ENCODE results near the gene COG7.
"Not testable (repeated sequence)": the region's sequence is repeated elsewhere in the genome, so short reads cannot be mapped to it uniquely, and the experiment has no call there.

COG7 gene

GRCh38 chr16:23469814-23470213, 16.8 kb upstream of the COG7 start:
- peak; percentile 24 for DNase-seq (ENCODE audit: low spot score)

- peak; percentile 47 for DNase-seq (ENCODE audit: low spot score)
Measured at GRCh38 chr16:23466162-23466885, 13.3 kb upstream of the COG7 start.

- no peak for DNase-seq (ENCODE audit: low spot score)
Measured at GRCh38 chr16:23465179-23465578, 12.2 kb upstream of the COG7 start.

GRCh38 chr16:23464196-23464595, 11.2 kb upstream of the COG7 start:
- no peak for DNase-seq (ENCODE audit: low spot score)

GRCh38 chr16:23462994-23463393, 10.0 kb upstream of the COG7 start:
- peak; percentile 88 for DNase-seq (ENCODE audit: low spot score)

GRCh38 chr16:23453338-23454052, 506 bp upstream of the COG7 start:
- no peak for DNase-seq (ENCODE audit: low spot score)

GRCh38 chr16:23452221-23452571, 793 bp downstream of the COG7 start:
- DNase-seq (ENCODE audit: low spot score), result no peak

- DNase-seq (ENCODE audit: low spot score), result no peak
Measured at GRCh38 chr16:23448392-23448791, 4.6 kb downstream of the COG7 start.

GRCh38 chr16:23437542-23437941, 15.4 kb downstream of the COG7 start:
- not testable (repeated sequence) for DNase-seq (ENCODE audit: low spot score)

- DNase-seq (ENCODE audit: low spot score), result no peak
Measured at GRCh38 chr16:23436951-23437350, 16.0 kb downstream of the COG7 start.

GRCh38 chr16:23435500-23435899, 17.5 kb downstream of the COG7 start:
- peak; percentile 66 for DNase-seq (ENCODE audit: low spot score)

- peak; percentile 64 for DNase-seq (ENCODE audit: low spot score)
Measured at GRCh38 chr16:23434380-23434779, 18.6 kb downstream of the COG7 start.

- no peak for DNase-seq (ENCODE audit: low spot score)
Measured at GRCh38 chr16:23433261-23433920, 19.6 kb downstream of the COG7 start.

- no peak for DNase-seq (ENCODE audit: low spot score)
Measured at GRCh38 chr16:23432176-23433128, 20.5 kb downstream of the COG7 start.

- DNase-seq (ENCODE audit: low spot score), result no peak
Measured at GRCh38 chr16:23428351-23428750, 24.6 kb downstream of the COG7 start.

- DNase-seq (ENCODE audit: low spot score), result no peak
Measured at GRCh38 chr16:23424292-23424958, 28.6 kb downstream of the COG7 start.

- DNase-seq (ENCODE audit: low spot score), result peak; percentile 90
Measured at GRCh38 chr16:23423496-23424049, 29.4 kb downstream of the COG7 start.

- DNase-seq (ENCODE audit: low spot score), result no peak
Measured at GRCh38 chr16:23420011-23420410, 33.0 kb downstream of the COG7 start.

- DNase-seq (ENCODE audit: low spot score), result no peak
Measured at GRCh38 chr16:23416816-23417215, 36.2 kb downstream of the COG7 start.

GRCh38 chr16:23414731-23415130, 38.3 kb downstream of the COG7 start:
- DNase-seq (ENCODE audit: low spot score), result no peak

GRCh38 chr16:23410176-23410575, 42.8 kb downstream of the COG7 start:
- peak; percentile 14 for DNase-seq (ENCODE audit: low spot score)
